Keratinocyte (primary cell): ENCODE results near the gene AIFM2. TPM values are rescaled to one million over a fixed set of nuclear protein-coding genes. Genes with fewer than 3 reads are reported as not detected.
A peak's percentile ranks its signal among the peaks of the same experiment; 100 is the strongest.

Experiments used
- DNase-seq: peaks from one replicate; pipeline ENCODE4 v3.0.0-alpha.2; 2011; ENCODE audit warnings: low read depth, missing footprints, low spot score
- FAIRE-seq: peaks from 2 replicates; lab custom pipeline; 2011; peaks lifted over from hg19 to GRCh38; lab: Jason Lieb, UNC
- H2AFZ ChIP-seq: 2 replicates; pipeline ENCODE4 v1.6.0; 2012; ENCODE audit warnings: low read length, control low read depth, inconsistent platforms; ENCODE audit not compliant: control insufficient read depth
- H3K27ac ChIP-seq: 2 replicates; pipeline ENCODE4 v1.5.1; 2011; ENCODE audit warnings: low read length; ENCODE audit not compliant: control insufficient read depth, insufficient read depth
- H3K27me3 ChIP-seq: 3 replicates; pipeline ENCODE4 v1.6.0; 2011; ENCODE audit warnings: low read length; ENCODE audit not compliant: control insufficient read depth, insufficient read depth; ENCODE audit errors: extremely low read depth
- H3K36me3 ChIP-seq, 2 experiments: 2 replicates in 1 of 2; 3 replicates in 1 of 2; pipeline ENCODE4 v1.5.1; 2011; ENCODE audit warnings: low read length in 2 of 2, mild to moderate bottlenecking in 1 of 2; ENCODE audit not compliant: control insufficient read depth in 2 of 2, insufficient read depth in 2 of 2; ENCODE audit errors: extremely low read depth in 1 of 2
- H3K4me1 ChIP-seq: 3 replicates; pipeline ENCODE4 v1.5.1; 2011; ENCODE audit warnings: low read length; ENCODE audit not compliant: control insufficient read depth, insufficient read depth; ENCODE audit errors: extremely low read depth
- H3K4me2 ChIP-seq: 3 replicates; pipeline ENCODE4 v1.6.0; 2011; ENCODE audit warnings: low read depth, low read length; ENCODE audit not compliant: control insufficient read depth, insufficient read depth; ENCODE audit errors: extremely low read depth
- H3K4me3 ChIP-seq, 3 experiments: fragments of 200-600 bp in 1 of 3; sonication (generic) in 1 of 3; 2 replicates in 2 of 3; 3 replicates in 1 of 3; pipeline ENCODE4 v1.5.1; 2011 to 2016; ENCODE audit warnings: low read length in 3 of 3, mild to moderate bottlenecking in 3 of 3, control low read depth in 2 of 3, inconsistent platforms in 1 of 3, low read depth in 1 of 3, mixed read lengths in 1 of 3, mixed run types in 1 of 3, moderate library complexity in 1 of 3; ENCODE audit not compliant: control insufficient read depth in 2 of 3, insufficient read depth in 2 of 3; ENCODE audit errors: extremely low read depth in 1 of 3
- H3K79me2 ChIP-seq: 2 replicates; pipeline ENCODE4 v1.6.0; 2012; ENCODE audit warnings: low read length; ENCODE audit not compliant: control insufficient read depth, insufficient read depth
- H3K9ac ChIP-seq: 3 replicates; pipeline ENCODE4 v1.6.0; 2011; ENCODE audit warnings: low read length; ENCODE audit not compliant: control insufficient read depth, insufficient read depth; ENCODE audit errors: extremely low read depth
- H3K9me1 ChIP-seq: 3 replicates; pipeline ENCODE4 v1.6.0; 2011; ENCODE audit warnings: low read length; ENCODE audit not compliant: control insufficient read depth, insufficient read depth; ENCODE audit errors: extremely low read depth
- H3K9me3 ChIP-seq: 2 replicates; pipeline ENCODE4 v1.5.1; 2012; ENCODE audit warnings: low read depth, low read length; ENCODE audit not compliant: control insufficient read depth
- H4K20me1 ChIP-seq: 3 replicates; pipeline ENCODE4 v1.6.0; 2011; ENCODE audit warnings: low read length; ENCODE audit not compliant: control insufficient read depth, insufficient read depth; ENCODE audit errors: extremely low read depth
- EZH2 ChIP-seq: IDR thresholded peaks from one replicate; pipeline ENCODE4 v1.6.1; 2012; ENCODE audit warnings: inconsistent platforms, mild to moderate bottlenecking, low read length, moderate library complexity
- dilution Hi-C: fragments of 300-500 bp; cut with MboI; formaldehyde crosslinking; loops from one replicate; pipeline ENCODE4 v1.7.0; 2020; ENCODE audit warnings: low sequenced_read_pairs; ENCODE audit not compliant: extremely low pct_ligation_motif_present
- polyA plus RNA-seq, 5 experiments: library from polyadenylated mRNA; depleted of rRNA in 3 of 5; stranded (reverse) in 3 of 5; stranded (forward) in 1 of 5; unstranded in 1 of 5; fragments of >200 nt; gene quantifications; 1 replicate in 1 of 5; 2 replicates in 3 of 5; 3 replicates in 1 of 5; pipeline versions ENCODE4 v1.2.1 to v1.2.3, GENCODE V29; 2011 to 2012; ENCODE audit warnings: missing spikeins in 2 of 5, low read depth in 1 of 5, low replicate concordance in 1 of 5
- TF ChIP-seq, protein P1 (sequence below), 3 experiments: IDR thresholded peaks in 1 of 3; conservative IDR thresholded peaks in 1 of 3; optimal IDR thresholded peaks in 1 of 3; 2 replicates in 2 of 3; 3 replicates in 1 of 3; pipeline versions ENCODE3 to v1.5.1; 2011; ENCODE audit warnings: low read length in 3 of 3, mild to moderate bottlenecking in 3 of 3, moderate library complexity in 2 of 3, control low read depth in 1 of 3, inconsistent platforms in 1 of 3; ENCODE audit not compliant: insufficient read depth in 2 of 3; ENCODE audit errors: extremely low read depth in 1 of 3

AIFM2 gene
- polyA plus RNA-seq, 1 donor (not counting 4 experiments of a cell fraction or from before 2014, with no cell fraction given), result 1.8 TPM

DNA sequence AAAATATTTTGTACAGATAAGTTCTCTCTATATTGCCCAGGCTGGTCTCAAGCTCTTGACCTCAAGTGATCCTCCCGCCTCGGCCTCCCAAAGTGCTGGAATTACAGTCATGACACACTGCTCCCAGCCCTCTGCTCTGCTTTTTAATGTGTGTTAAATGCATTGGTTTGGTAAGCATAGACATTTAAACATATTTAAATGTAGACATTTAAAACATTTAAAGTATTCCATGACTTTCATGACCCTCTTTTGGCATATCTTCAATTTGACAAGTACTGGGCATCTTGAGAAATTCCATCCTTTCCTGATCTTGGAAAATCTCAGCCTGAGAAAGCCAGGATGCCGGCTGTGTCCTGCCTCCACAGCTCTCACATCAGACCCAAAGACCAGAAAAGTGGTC, 42.9 kb upstream of the AIFM2 start:
- no peak overlapping the region for H2AFZ ChIP-seq

DNA sequence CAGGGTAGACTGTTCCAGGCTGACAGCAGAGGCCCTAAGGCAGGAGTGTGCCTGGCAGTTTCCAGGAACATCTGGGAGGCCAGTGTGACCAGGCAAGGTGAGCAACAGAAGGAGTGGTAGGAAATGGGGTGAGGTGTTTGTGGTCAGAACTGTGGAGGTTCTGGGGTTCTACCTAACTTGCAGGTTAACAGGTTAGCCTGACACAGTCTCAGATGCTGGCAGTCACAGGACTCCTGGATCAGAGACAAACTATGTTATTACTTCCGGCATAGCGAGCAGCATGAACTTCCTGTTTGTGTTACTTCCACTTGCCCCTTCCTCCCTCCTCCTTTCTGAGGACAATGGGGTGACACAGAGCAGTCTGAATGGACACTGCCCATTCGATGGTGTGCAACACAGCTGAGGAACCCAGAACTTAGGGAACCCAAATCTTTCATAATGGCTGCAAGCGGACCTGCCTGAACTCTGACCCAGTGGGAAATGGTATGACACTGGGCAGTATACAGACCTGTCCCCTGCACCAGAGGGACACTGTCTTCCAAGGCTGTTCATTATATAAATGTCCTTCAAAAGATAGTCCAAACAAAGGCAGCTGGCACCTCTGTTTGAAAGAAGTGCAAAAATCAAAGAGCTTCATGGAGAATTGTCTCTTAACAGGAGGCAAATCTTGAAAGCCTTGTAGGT, 41.6 kb upstream of the AIFM2 start:
- Histone ChIP-seq H3K4me3 (no peak overlapping the region), H3K4me1 (peaks cover 5% of the 10 kb centered on the region), H3K9ac (no peak overlapping the region), H3K27me3 (no peaks in the 10 kb centered on the region), H4K20me1 (no peaks in the 10 kb centered on the region), H2AFZ (peak overlapping the region; percentile 86), H3K79me2 (peaks cover 11% of the 10 kb centered on the region), H3K9me3 (no peaks in the 10 kb centered on the region), H3K27ac (no peak overlapping the region), H3K9me1 (no peaks in the 10 kb centered on the region), H3K36me3 (no peaks in the 10 kb centered on the region), H3K4me2 (no peak overlapping the region)
- no peak for TF ChIP-seq EZH2
- TF ChIP-seq, protein P1, sequence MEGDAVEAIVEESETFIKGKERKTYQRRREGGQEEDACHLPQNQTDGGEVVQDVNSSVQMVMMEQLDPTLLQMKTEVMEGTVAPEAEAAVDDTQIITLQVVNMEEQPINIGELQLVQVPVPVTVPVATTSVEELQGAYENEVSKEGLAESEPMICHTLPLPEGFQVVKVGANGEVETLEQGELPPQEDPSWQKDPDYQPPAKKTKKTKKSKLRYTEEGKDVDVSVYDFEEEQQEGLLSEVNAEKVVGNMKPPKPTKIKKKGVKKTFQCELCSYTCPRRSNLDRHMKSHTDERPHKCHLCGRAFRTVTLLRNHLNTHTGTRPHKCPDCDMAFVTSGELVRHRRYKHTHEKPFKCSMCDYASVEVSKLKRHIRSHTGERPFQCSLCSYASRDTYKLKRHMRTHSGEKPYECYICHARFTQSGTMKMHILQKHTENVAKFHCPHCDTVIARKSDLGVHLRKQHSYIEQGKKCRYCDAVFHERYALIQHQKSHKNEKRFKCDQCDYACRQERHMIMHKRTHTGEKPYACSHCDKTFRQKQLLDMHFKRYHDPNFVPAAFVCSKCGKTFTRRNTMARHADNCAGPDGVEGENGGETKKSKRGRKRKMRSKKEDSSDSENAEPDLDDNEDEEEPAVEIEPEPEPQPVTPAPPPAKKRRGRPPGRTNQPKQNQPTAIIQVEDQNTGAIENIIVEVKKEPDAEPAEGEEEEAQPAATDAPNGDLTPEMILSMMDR (optimal IDR thresholded peaks at IDR 0.05 in 1 of 3, IDR thresholded peaks at IDR 0.05 in 1 of 3, conservative IDR thresholded peaks at IDR 0.05 in 1 of 3; ENCODE audit: extremely low read depth in 1 of 3, insufficient read depth in 2 of 3, low read length in 3 of 3), result no peak
- FAIRE-seq (peak; percentile 60), DNase-seq (peak; percentile 17)
- dilution Hi-C loops, result no loop called here

More for the DNA sequence above, 42.9 kb upstream of the AIFM2 start:
- no peak overlapping the region for H3K27ac ChIP-seq
- no peak overlapping the region for H3K4me2 ChIP-seq
- no peaks in the 10 kb centered on the region for H3K9me1 ChIP-seq
- no peak overlapping the region for H3K4me3 ChIP-seq
- no peaks in the 10 kb centered on the region for H3K9me3 ChIP-seq
- DNase-seq, result no peak
- TF ChIP-seq EZH2, result no peak
- TF ChIP-seq, protein P1 (optimal IDR thresholded peaks at IDR 0.05 in 1 of 3, IDR thresholded peaks at IDR 0.05 in 1 of 3, conservative IDR thresholded peaks at IDR 0.05 in 1 of 3; ENCODE audit: extremely low read depth in 1 of 3, insufficient read depth in 2 of 3, low read length in 3 of 3), result no peak
- H3K9ac ChIP-seq, result no peak overlapping the region
- dilution Hi-C loops, result no loop called here
- H4K20me1 ChIP-seq, result no peaks in the 10 kb centered on the region
- H3K27me3 ChIP-seq, result no peaks in the 10 kb centered on the region
- no peak for FAIRE-seq
- H3K4me1 ChIP-seq, result peaks cover 5% of the 10 kb centered on the region
- H3K79me2 ChIP-seq, result no peaks in the 10 kb centered on the region
- H3K36me3 ChIP-seq, result no peaks in the 10 kb centered on the region
